Spinal cord (tissue), 10 donors: ENCODE data around the gene HDAC4. TPM values are rescaled to one million over a fixed set of nuclear protein-coding genes. Genes with fewer than 3 reads are reported as not detected.

Experiments used
- DNase-seq, 6 donors: peaks; one replicate each; pipeline versions ENCODE4 v3.0.0 to v3.0.0-alpha.2; 2013 to 2015; ENCODE audit warnings: low spot score in 6 of 6, low read depth in 4 of 6
- H3K27ac ChIP-seq: one replicate; pipeline ENCODE4 v1.5.1; 2013; ENCODE audit warnings: low read depth, low read length, control low read depth
- H3K27me3 ChIP-seq: one replicate; pipeline ENCODE4 v1.6.1; 2013; ENCODE audit warnings: low read length; ENCODE audit not compliant: control insufficient read depth, insufficient read depth
- H3K36me3 ChIP-seq: one replicate; pipeline ENCODE4 v1.6.1; 2013; ENCODE audit warnings: low read length; ENCODE audit not compliant: control insufficient read depth, insufficient read depth
- H3K4me1 ChIP-seq: one replicate; pipeline ENCODE4 v1.6.1; 2013; ENCODE audit warnings: low read length; ENCODE audit not compliant: control insufficient read depth, insufficient read depth
- H3K4me3 ChIP-seq: one replicate; pipeline ENCODE4 v1.5.1; 2013; ENCODE audit warnings: low read depth, low read length, control low read depth
- H3K9me3 ChIP-seq: one replicate; pipeline ENCODE4 v1.6.1; 2013; ENCODE audit warnings: low read length; ENCODE audit not compliant: control insufficient read depth, insufficient read depth
- WGBS: methylation state at CpG from one replicate; pipeline ENCODE4 v1.1.5; 2013; ENCODE audit warnings: missing lambda C conversion rate; ENCODE audit not compliant: insufficient coverage; 5-methylcytosine and 5-hydroxymethylcytosine counted together
- polyA plus RNA-seq, 2 donors: library from polyadenylated mRNA; unstranded; fragments of 120-200 nt; gene quantifications; one replicate each; pipeline ENCODE4 v1.2.1, GENCODE V29; 2013; ENCODE audit not compliant: insufficient read length in 2 of 2
- total RNA-seq, 2 donors: library from RNA; depleted of rRNA in 1 of 2; stranded (reverse); fragments of 120-200 nt in 1 of 2; fragments of >200 nt in 1 of 2; gene quantifications; one replicate each; pipeline versions ENCODE4 v1.2.3 to v1.2.4, GENCODE V29; 2013 to 2014
- donor health status: healthy.

Gene HDAC4
- total and polyA plus RNA-seq, 4 donors: 20.7 to 35.3 (median 25.4) TPM

DNA sequence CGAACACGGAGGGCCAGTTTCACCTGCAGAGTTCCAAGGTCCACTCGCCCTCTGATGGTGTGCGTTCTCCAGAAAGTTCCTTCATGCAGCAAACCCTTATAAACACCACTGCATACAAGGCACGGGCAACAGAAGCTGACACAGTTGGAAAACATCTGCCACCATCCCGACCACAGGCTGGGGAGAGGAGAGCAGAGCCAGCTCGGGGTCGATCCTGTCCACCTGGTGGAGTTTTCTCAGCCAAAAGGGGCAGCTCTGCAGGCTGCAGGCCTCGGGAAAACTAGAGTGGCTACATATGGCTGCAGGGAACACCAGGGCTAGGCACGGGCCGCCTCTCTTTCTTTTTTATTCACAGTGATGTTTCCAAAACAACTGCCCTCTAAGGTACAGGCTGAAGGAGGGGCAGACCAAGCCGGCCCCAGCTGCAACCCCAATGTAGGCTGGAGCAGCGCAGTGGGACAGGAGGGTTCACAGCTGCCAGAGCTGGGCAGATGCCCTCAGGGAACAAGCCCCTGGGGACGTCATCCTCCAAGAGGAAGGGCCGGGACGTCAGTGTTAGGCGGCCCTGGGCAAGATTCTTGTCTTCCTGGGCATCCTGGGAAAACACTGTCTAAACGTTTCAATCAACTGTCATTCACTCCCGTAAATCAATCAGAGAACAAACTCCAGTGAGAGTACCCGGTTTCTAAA, 278.3 kb downstream of the HDAC4 start:
- Histone ChIP-seq H3K36me3 (peaks cover 80% of the 10 kb centered on the region), H3K4me1 (peaks cover 59% of the 10 kb centered on the region), H3K4me3 (no peak overlapping the region), H3K27ac (peak overlapping the region; percentile 74), H3K9me3 (no peaks in the 10 kb centered on the region), H3K27me3 (no peaks in the 10 kb centered on the region)
- DNase-seq: peak in 1 of 6 donors; percentile 37
- WGBS: 74% methylated on average over 18 of the region's 20 CpGs

DNA sequence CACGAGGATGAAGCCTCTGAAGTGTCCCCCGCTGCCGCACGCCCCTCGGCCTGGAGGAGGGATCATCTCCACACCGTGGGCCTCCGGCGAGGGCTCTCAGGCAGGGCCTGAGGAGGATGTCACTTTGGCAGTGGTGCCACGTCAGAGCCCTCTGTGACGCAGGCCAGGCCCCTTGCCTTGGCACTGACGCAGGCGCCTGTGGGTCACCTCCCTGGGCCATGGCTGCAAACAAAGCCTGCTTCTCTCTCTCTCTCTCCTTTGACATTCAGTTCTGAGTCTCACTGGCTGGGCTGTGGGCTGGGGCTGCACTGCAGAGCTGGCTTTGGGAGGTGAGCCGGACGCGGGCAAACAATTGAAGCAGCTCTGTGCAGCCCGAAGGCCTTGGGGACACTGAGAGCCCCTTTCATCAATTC, 279.2 kb downstream of the HDAC4 start:
- Histone ChIP-seq H3K4me3 (no peak overlapping the region), H3K27ac (peak overlapping the region; percentile 92), H3K36me3 (peaks cover 81% of the 10 kb centered on the region), H3K4me1 (peaks cover 57% of the 10 kb centered on the region), H3K27me3 (no peaks in the 10 kb centered on the region), H3K9me3 (no peaks in the 10 kb centered on the region)
- WGBS: 45% methylated on average over 16 of the region's 16 CpGs
- peak in 2 of 6 donors; percentile 35 to 75 for DNase-seq

DNA sequence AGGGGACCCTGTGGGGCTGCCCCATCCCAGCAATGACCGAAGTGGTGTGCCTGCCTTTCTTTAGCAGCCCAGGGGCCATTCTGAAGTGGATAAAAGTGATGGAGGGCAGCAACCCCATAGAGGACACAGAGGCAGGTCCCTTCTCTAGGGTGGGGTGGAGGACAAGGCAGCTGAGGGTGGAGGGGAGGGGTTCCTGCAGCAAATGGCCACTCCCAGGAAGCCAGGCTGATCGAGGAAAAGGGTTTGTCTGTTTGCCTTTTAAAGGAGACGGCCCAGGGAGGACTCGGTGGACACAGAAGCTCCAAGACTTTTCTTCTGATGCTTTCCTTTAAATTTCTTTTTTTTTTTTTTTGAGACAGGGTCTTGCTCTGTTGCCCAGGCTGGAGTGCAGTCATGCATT, 280.2 kb downstream of the HDAC4 start:
- no peak for DNase-seq
- Histone ChIP-seq H3K9me3 (no peaks in the 10 kb centered on the region), H3K4me3 (no peak overlapping the region), H3K36me3 (peaks cover 80% of the 10 kb centered on the region), H3K4me1 (peaks cover 50% of the 10 kb centered on the region), H3K27me3 (no peaks in the 10 kb centered on the region), H3K27ac (peak overlapping the region; percentile 92)
- 68% methylated on average over 2 of the region's 4 CpGs for WGBS

DNA sequence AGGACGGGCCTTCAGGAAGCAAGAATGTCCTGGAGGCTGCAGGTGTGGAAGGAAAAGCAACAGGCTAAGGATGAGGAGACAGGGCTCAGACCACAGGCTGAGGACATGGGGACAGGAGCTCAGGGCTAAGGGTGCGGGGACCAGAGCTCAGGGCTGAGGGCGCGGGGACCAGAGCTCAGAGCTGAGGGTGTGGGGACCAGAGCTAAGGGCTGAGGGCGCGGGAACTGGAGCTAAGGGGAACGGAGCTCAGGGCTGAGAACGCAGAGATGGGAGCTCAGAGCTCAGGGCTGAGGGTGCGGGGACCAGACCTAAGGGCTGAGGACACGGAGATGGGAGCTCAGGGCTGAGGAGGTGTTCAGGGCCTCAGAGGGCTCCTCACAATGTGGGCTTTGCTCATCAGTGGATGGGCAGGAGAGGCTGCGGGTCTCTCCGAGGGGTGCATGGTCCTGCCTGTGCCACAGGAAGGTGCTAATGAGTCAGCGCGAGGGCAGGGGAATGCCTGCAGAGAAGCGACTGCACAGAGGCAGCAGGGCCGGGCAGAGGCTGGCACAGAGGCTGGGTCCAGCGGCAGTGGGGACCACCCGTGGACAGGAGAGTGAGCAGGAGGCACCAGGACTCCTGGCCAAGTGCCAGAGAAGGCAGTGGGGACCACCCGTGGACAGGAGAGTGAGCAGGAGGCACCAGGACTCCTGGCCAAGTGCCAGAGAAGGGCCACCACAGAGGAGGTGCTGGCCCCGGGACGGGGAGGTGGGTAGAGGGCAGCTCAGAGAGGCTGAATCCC, 281.3 kb downstream of the HDAC4 start:
- Histone ChIP-seq H3K9me3 (no peaks in the 10 kb centered on the region), H3K4me1 (peaks cover 50% of the 10 kb centered on the region), H3K27me3 (no peaks in the 10 kb centered on the region), H3K36me3 (peaks cover 79% of the 10 kb centered on the region), H3K4me3 (no peak overlapping the region), H3K27ac (peak overlapping the region; percentile 29)
- 80% methylated on average over 21 of the region's 21 CpGs for WGBS
- no peak for DNase-seq

DNA sequence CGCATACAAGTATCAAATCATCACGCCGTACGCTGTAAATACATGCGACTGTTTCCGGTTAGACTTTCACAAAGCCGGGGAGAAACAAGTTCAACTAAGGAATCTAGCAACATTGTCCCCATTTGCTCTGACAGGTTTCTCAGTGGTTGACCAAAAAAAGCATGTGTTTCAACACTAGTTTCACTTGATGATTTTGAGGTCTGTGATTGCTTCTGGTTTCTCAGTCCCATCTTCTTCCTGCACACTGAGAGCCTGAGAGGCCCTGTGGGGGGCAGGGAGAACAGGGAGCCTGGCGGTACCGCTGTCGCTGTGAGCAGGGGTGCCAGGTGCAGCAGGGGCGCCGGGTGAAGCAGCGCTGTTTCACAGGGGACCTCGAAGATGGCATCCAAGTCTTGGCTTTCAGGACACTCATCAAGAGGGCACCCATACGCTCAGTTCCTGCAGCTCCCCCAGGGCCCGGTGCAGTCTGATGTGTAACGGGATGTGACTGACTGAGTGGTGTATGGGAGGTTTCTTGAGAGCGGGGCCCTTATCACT, 282.1 kb downstream of the HDAC4 start:
- peaks cover 52% of the 10 kb centered on the region for H3K4me1 ChIP-seq
- no peak for DNase-seq
- 88% methylated on average over 18 of the region's 18 CpGs for WGBS

DNA sequence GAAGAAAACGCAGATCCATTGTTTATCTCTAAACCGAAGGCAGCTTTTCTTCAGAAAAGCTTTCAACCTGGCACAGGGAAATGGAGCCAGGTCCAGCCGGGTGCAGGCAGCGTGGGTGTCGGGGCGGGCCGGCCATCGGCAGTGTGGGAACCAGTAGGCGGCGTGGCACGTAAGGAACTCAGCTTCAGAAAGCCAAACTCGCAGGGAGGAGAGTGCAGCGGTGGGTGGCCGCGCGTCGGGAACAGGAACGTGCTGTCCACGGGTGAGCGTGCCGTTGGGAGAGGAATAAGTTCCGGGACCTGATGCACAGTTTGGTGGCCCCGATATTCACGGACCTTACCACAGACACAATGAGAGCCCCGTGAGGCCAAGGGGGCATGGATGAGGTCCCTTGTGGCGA, 282.6 kb downstream of the HDAC4 start:
- DNase-seq: no peak
- peaks cover 72% of the 10 kb centered on the region for H3K36me3 ChIP-seq
- H3K4me3 ChIP-seq: no peak overlapping the region
- no peak overlapping the region for H3K27ac ChIP-seq
- no peaks in the 10 kb centered on the region for H3K27me3 ChIP-seq
- WGBS: 84% methylated on average over 21 of the region's 26 CpGs
- no peaks in the 10 kb centered on the region for H3K9me3 ChIP-seq
- peaks cover 54% of the 10 kb centered on the region for H3K4me1 ChIP-seq

More for the DNA sequence above, 282.1 kb downstream of the HDAC4 start:
- no peak overlapping the region for H3K27ac ChIP-seq
- peaks cover 76% of the 10 kb centered on the region for H3K36me3 ChIP-seq
- no peaks in the 10 kb centered on the region for H3K27me3 ChIP-seq
- H3K4me3 ChIP-seq: no peak overlapping the region
- no peaks in the 10 kb centered on the region for H3K9me3 ChIP-seq

DNA sequence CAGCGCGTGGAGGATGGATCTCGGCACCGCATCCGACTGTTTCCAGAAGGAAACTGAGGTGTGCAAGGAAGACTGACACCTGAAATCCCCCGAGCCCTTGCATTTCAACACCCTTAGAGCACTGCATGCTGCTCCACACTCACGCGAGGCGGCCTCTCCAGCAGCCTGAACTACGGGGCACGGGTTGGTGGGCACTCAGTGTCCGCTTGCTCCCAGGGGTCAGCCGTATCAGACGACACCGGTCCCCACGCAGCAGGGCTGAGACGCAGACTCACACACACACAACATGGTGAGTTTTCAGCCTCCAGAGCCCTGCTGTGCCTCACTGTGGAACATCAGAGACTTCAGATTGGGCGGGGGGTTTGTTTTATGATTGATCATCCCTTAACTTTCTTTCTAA, 283.0 kb downstream of the HDAC4 start:
- H3K27me3 ChIP-seq: no peaks in the 10 kb centered on the region
- peaks cover 68% of the 10 kb centered on the region for H3K36me3 ChIP-seq
- H3K4me3 ChIP-seq: no peak overlapping the region
- 94% methylated on average over 16 of the region's 18 CpGs for WGBS
- H3K4me1 ChIP-seq: peaks cover 54% of the 10 kb centered on the region
- no peaks in the 10 kb centered on the region for H3K9me3 ChIP-seq
- no peak for DNase-seq
- H3K27ac ChIP-seq: no peak overlapping the region

DNA sequence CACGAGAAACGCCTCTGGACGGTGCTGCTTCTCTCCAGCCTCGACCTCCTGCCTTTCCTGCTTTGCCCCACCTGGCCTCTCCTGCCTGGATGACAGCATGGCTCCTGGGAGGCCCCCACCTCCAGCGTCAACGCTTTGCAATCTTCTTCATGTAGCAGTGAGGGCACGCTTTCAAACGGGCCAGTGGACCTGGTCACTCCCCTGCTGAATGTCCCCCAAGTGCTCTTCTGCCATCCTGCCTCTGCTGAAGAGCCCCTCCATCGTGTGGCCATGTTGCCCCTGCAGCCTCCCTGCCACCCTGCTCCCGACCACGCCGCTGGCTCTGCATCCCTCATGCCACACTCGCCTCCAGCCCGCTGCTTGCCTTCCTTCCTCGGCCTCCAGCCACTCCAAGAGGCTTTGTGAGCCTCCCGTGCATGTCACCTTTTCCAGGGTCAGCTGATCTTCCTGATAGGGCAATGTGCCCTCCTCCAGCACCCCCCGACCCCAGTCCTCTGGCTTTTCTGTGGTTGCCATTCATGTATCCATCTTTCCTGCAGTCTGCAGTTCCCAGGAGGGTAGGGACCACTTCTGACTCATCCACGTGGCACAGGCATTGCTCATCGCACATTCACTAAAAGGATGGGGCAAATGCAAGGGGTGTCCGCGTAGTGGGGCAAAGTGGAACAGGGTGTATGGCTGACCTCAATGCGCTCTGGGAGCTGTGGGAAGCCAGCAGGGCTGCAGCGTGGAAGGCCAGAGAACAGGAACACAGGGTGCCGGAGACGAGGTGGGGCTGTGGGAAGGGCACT, 284.2 kb downstream of the HDAC4 start:
- WGBS: 95% methylated on average over 25 of the region's 25 CpGs
- DNase-seq: no peak
- Histone ChIP-seq H3K27me3 (no peaks in the 10 kb centered on the region), H3K27ac (no peak overlapping the region), H3K4me1 (peaks cover 54% of the 10 kb centered on the region), H3K9me3 (no peaks in the 10 kb centered on the region), H3K4me3 (no peak overlapping the region), H3K36me3 (peaks cover 72% of the 10 kb centered on the region)

DNA sequence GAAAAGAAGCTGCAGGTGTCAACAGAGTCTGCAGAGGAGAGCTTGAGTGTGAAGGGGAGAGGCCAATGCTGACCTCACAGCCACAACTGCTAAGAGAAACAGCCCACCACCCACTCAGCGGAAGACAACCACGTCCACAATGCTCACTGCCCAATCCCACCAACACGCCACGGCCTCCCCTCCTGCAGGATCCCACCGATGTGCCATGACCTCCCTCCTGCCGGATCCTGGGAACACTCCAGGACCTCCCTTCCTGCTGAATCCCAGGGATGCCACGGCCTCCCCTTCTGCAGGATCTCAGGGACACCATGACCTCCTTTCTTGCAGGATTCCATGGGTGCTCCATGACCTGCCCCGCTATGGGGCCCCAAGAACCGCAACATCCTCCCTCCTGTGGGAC, 285.2 kb downstream of the HDAC4 start:
- H3K9me3 ChIP-seq: no peaks in the 10 kb centered on the region
- H3K4me3 ChIP-seq: no peak overlapping the region
- no peak overlapping the region for H3K27ac ChIP-seq
- no peaks in the 10 kb centered on the region for H3K27me3 ChIP-seq
- no peak for DNase-seq
- WGBS: 96% methylated on average over 9 of the region's 9 CpGs
- H3K4me1 ChIP-seq: peaks cover 45% of the 10 kb centered on the region
- H3K36me3 ChIP-seq: peaks cover 76% of the 10 kb centered on the region
